Measurements from ENCODE around the gene LANCL3. TPM values are rescaled to one million over a fixed set of nuclear protein-coding genes. Genes with fewer than 3 reads are reported as not detected.

The LANCL3 gene
- polyA plus RNA-seq, 2 of the 4 experiments (the other 2 are of a cell fraction), result not detected

DNA sequence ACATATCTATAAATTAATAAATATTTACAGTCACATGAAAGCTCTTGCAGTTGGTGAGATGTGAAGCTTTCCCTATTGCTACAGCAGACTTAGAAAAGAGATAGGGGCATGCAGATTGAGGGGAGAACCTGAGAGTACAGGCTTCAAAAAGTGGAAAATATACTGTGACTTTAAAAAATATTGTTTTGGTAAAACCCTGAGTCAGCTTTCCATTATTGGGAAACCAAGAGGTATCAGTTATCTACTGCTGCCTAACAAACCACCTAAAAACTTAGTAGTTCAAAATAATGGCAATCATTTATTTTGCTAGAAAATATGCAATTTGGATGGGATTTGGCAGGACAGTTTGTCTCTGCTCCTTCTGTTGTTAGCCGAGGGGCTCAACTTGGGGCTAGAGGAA lies 38.3 kb downstream of the LANCL3 start:
- Histone ChIP-seq H3K9me3 (no peaks in the 10 kb centered on the region), H3K4me2 (no peak overlapping the region), H3K4me1 (no peaks in the 10 kb centered on the region), H3K4me3 (no peak overlapping the region), H3K27ac (no peak overlapping the region)
- CTCF ChIA-PET, result no interaction called here
- FAIRE-seq, result no peak
- POLR2A ChIA-PET, result no interaction called here
- 45% methylated on average over 1 of the region's 1 CpG for WGBS (ENCODE audit: missing lambda C conversion rate)
- TF ChIP-seq ZC3H11A (IDR thresholded peaks at IDR 0.05) (no peak), TP53 (CRISPR knock-in tag; IDR thresholded peaks at IDR 0.05) (no peak), SMC3 (IDR thresholded peaks at IDR 0.05) (no peak), CHD4 (IDR thresholded peaks at IDR 0.05; ENCODE audit: borderline replicate concordance) (no peak), MAFK (IDR thresholded peaks at IDR 0.05; ENCODE audit: partially characterized antibody) (peak; percentile 9), FOSB (CRISPR knock-in tag; IDR thresholded peaks at IDR 0.05) (no peak), KDM5A (IDR thresholded peaks at IDR 0.05) (no peak), KDM1A (IDR thresholded peaks at IDR 0.05; ENCODE audit: low read depth) (no peak)
- no peak for DNase-seq (ENCODE audit: low read depth in 1 of 2, low spot score in 1 of 2)
- no peak for ATAC-seq

DNA sequence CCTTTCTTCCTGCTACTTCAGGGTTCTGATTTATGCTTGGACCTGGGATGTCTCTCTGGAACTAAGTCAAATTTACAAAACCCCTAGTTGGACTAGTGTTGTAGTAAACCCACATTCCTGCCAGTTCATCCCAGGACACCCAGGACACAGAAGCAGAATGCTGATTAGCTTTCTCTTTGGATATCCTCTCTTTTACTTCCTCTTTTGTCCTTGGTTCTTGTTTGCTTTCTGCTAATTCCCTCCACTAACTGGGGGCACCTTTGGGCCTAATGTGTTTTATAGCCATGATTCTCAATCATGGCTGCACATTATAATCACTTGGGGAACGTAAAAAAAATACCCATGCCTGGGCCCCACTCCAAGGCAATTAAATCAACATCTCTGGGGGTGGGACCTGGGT lies 42.5 kb downstream of the LANCL3 start:
- ATAC-seq, result no peak

DNA sequence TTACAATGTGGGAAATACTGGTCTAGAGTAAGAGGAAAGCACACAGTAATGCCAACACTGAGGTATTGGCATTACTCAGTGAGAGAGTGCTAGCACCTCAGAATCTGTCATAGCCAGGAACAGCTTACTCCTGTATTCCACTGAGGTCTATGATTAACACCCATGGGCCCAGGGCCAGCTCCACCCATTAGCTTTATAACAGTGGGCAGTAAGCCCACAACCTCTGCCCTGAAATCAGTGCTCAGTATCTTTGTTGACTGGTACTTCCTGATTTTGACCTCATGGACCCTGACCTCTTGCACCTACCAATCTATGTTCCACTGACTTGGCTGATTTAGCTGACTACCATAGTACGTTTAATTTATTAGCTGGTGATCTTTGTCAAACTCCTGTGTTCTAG lies 56.1 kb downstream of the LANCL3 start:
- no peak for DNase-seq (ENCODE audit: low read depth in 1 of 2, low spot score in 1 of 2)
- ATAC-seq, result no peak
- FAIRE-seq, result no peak
- H3K4me3 ChIP-seq, result no peak overlapping the region
- CTCF ChIA-PET, result no interaction called here
- no peak overlapping the region for H3K4me2 ChIP-seq
- no peaks in the 10 kb centered on the region for H3K9me3 ChIP-seq
- TF ChIP-seq, protein P1, sequence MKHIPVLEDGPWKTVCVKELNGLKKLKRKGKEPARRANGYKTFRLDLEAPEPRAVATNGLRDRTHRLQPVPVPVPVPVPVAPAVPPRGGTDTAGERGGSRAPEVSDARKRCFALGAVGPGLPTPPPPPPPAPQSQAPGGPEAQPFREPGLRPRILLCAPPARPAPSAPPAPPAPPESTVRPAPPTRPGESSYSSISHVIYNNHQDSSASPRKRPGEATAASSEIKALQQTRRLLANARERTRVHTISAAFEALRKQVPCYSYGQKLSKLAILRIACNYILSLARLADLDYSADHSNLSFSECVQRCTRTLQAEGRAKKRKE (CRISPR knock-in tag; IDR thresholded peaks at IDR 0.05; ENCODE audit: low read depth), result no peak
- TF ChIP-seq HOXB5 (CRISPR knock-in tag; IDR thresholded peaks at IDR 0.05) (no peak), MAFK (IDR thresholded peaks at IDR 0.05; ENCODE audit: partially characterized antibody) (no peak), RARB (CRISPR knock-in tag; IDR thresholded peaks at IDR 0.05) (no peak), RNF2 (IDR thresholded peaks at IDR 0.05; ENCODE audit: borderline replicate concordance, low read depth) (no peak), JUN (IDR thresholded peaks at IDR 0.05) (no peak)
- TF ChIP-seq, protein P2, sequence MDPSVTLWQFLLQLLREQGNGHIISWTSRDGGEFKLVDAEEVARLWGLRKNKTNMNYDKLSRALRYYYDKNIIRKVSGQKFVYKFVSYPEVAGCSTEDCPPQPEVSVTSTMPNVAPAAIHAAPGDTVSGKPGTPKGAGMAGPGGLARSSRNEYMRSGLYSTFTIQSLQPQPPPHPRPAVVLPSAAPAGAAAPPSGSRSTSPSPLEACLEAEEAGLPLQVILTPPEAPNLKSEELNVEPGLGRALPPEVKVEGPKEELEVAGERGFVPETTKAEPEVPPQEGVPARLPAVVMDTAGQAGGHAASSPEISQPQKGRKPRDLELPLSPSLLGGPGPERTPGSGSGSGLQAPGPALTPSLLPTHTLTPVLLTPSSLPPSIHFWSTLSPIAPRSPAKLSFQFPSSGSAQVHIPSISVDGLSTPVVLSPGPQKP (IDR thresholded peaks at IDR 0.05; ENCODE audit: low read depth, low read length), result no peak
- no peak overlapping the region for H3K27ac ChIP-seq
- POLR2A ChIA-PET, result no interaction called here
- 19% methylated on average over 1 of the region's 1 CpG for WGBS (ENCODE audit: missing lambda C conversion rate)
- no peaks in the 10 kb centered on the region for H3K4me1 ChIP-seq

More for the DNA sequence above, 42.5 kb downstream of the LANCL3 start:
- ChIA-PET CTCF (no interaction called here), POLR2A (interaction anchor here (0.6 kb wide), 1 partner anchor 617 kb away, joined by 5 read pairs; no protein-coding TSS in a partner anchor)
- no peaks in the 10 kb centered on the region for H3K9me3 ChIP-seq
- no peak overlapping the region for H3K27ac ChIP-seq
- H3K4me1 ChIP-seq, result no peaks in the 10 kb centered on the region
- no peak overlapping the region for H3K4me3 ChIP-seq
- DNase-seq (ENCODE audit: low read depth in 1 of 2, low spot score in 1 of 2) (no peak), FAIRE-seq (peak; percentile 49)
- TF ChIP-seq, protein P2 (IDR thresholded peaks at IDR 0.05; ENCODE audit: low read depth, low read length), result no peak
- TF ChIP-seq, protein P3, sequence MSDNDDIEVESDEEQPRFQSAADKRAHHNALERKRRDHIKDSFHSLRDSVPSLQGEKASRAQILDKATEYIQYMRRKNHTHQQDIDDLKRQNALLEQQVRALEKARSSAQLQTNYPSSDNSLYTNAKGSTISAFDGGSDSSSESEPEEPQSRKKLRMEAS (IDR thresholded peaks at IDR 0.05), result no peak
- TF ChIP-seq FOSL2 (IDR thresholded peaks at IDR 0.05) (no peak), FOSL2 (CRISPR knock-in tag; IDR thresholded peaks at IDR 0.05) (no peak), RARB (CRISPR knock-in tag; IDR thresholded peaks at IDR 0.05) (no peak), CHD2 (IDR thresholded peaks at IDR 0.05; ENCODE audit: low read length, partially characterized antibody) (no peak), ZC3H11A (IDR thresholded peaks at IDR 0.05) (no peak)
- TF ChIP-seq, protein P4, sequence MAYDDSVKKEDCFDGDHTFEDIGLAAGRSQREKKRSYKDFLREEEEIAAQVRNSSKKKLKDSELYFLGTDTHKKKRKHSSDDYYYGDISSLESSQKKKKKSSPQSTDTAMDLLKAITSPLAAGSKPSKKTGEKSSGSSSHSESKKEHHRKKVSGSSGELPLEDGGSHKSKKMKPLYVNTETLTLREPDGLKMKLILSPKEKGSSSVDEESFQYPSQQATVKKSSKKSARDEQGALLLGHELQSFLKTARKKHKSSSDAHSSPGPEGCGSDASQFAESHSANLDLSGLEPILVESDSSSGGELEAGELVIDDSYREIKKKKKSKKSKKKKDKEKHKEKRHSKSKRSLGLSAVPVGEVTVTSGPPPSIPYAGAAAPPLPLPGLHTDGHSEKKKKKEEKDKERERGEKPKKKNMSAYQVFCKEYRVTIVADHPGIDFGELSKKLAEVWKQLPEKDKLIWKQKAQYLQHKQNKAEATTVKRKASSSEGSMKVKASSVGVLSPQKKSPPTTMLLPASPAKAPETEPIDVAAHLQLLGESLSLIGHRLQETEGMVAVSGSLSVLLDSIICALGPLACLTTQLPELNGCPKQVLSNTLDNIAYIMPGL (CRISPR knock-in tag; IDR thresholded peaks at IDR 0.05; ENCODE audit: borderline replicate concordance), result no peak
- 18% methylated on average over 1 of the region's 1 CpG for WGBS (ENCODE audit: missing lambda C conversion rate)
- no peak overlapping the region for H3K4me2 ChIP-seq
